SU-DHL-6 (cell line): Measurements from ENCODE around the gene OBSCN.

ENCODE experiments used
- CTCF ChIP-seq: fragments of 200-600 bp; sonication (generic); IDR thresholded peaks from one replicate; pipeline ENCODE4 v1.5.1; 2017; ENCODE audit warnings: antibody characterized with exemption, mild to moderate bottlenecking, low read length, moderate library complexity; ENCODE audit not compliant: insufficient read depth, poor library complexity, severe bottlenecking
- EZH2phosphoT487 ChIP-seq: fragments of 200-600 bp; sonication (generic), shearing (Covaris generic); conservative IDR thresholded peaks from 2 replicates; pipeline ENCODE4 v1.6.1; 2018; ENCODE audit warnings: mild to moderate bottlenecking, antibody characterized with exemption, low read length, moderate library complexity, mixed read lengths

GRCh38 chr1:228176024-228176395 is 31.8 kb upstream of the OBSCN start:
- TF ChIP-seq CTCF = no peak
- TF ChIP-seq EZH2phosphoT487 = no peak
